Right lobe of liver (tissue), 6 donors: ENCODE results near the gene GNB2. TPM values are rescaled to one million over a fixed set of nuclear protein-coding genes. Genes with fewer than 3 reads are reported as not detected.

Source experiments
- ATAC-seq, 4 donors: fragments of 200-7000 bp; cut with Tn5 transposase; one replicate each; pipeline ENCODE4 v1.9.1; 2020; ENCODE audit warnings: mild to moderate bottlenecking in 4 of 4, moderate library complexity in 4 of 4
- DNase-seq, 3 donors: peaks; one replicate each; pipeline ENCODE4 v3.0.0-alpha.2; 2020
- H3K27ac ChIP-seq, 3 donors: fragments of 200-600 bp; one replicate each; pipeline ENCODE4 v1.8.0; 2022
- H3K27me3 ChIP-seq, 2 donors: fragments of 200-600 bp; one replicate each; pipeline ENCODE4 v1.8.0; 2022
- H3K36me3 ChIP-seq, 4 donors: fragments of 200-600 bp; sonication (generic) in 1 of 4; one replicate each; pipeline versions ENCODE4 v1.5.1 to v1.8.0; 2017 to 2022; ENCODE audit warnings: control low read depth in 1 of 4
- H3K4me1 ChIP-seq, 4 donors: fragments of 200-600 bp; sonication (generic) in 1 of 4; one replicate each; pipeline versions ENCODE4 v1.5.1 to v1.8.0; 2017 to 2022; ENCODE audit warnings: control low read depth in 1 of 4
- H3K4me3 ChIP-seq, 3 donors: fragments of 200-600 bp; one replicate each; pipeline ENCODE4 v1.8.0; 2022
- H3K9me3 ChIP-seq, 4 donors: fragments of 200-600 bp; sonication (generic) in 1 of 4; one replicate each; pipeline versions ENCODE4 v1.5.1 to v1.8.0; 2017 to 2022; ENCODE audit warnings: control low read depth in 1 of 4
- CTCF ChIP-seq, 4 donors: fragments of 200-600 bp in 3 of 4; fragments of 450-650 bp in 1 of 4; IDR thresholded peaks; one replicate each; pipeline versions ENCODE4 v1.5.1 to v1.8.0; 2016 to 2022; ENCODE audit warnings: antibody characterized with exemption in 4 of 4, mild to moderate bottlenecking in 2 of 4
- POLR2A ChIP-seq: fragments of 450-650 bp; IDR thresholded peaks from one replicate; pipeline ENCODE4 v1.6.1; 2017; ENCODE audit warnings: antibody characterized with exemption, mild to moderate bottlenecking
- WGBS: methylation state at CpG from one replicate; pipeline ENCODE4 v1.1.6; 2018; ENCODE audit warnings: low coverage, low lambda C conversion rate; ENCODE audit not compliant: insufficient coverage; ENCODE audit errors: missing lambda C conversion rate; 5-methylcytosine and 5-hydroxymethylcytosine counted together
- intact Hi-C, 2 donors: fragments of 100-400 bp; cut with DNase I; formaldehyde crosslinking; loops; one replicate each; pipeline versions ENCODE4 v1.11.2 to v1.14.1; 2022
- total RNA-seq, 6 experiments: library from RNA; depleted of rRNA in 2 of 6; stranded (reverse); fragments of >200 nt in 2 of 6; fragmentation: NEBNext Ultra II Directional in 3 of 6; extraction: Animal tissue kit (Norgen Biotek cat#: 25700) in 3 of 6; gene quantifications; one replicate each; pipeline versions ENCODE4 v1.1.0 to v1.2.4, GENCODE V29; 2016 to 2023
- donor health status: DM: no; HTN: yes; CAD: no.
- donor health status: DM: no; HTN: no; CAD: no.
- donor health status: DM: no; HTN: no; CAD: no.
- donor health status: DM: no; HTN: yes; CAD: no.
- donor health status: DM: no; HTN: yes; CAD: no.

Gene GNB2
- total RNA-seq, 6 experiments from 2014 or later, result 75.6 to 133 (median 106) TPM

GRCh38 chr7:100639995-100640516, 33.5 kb upstream of the GNB2 start:
- Histone ChIP-seq H3K4me3 (peak overlapping the region; percentile 59 to 87 (median 66)), H3K27me3 (no peaks in the 10 kb centered on the region), H3K27ac (peak overlapping the region; percentile 68 to 92 (median 83)), H3K4me1 (peaks cover 0 to 13% (median 3%) of the 10 kb centered on the region in 4 donors), H3K36me3 (peaks cover 0 to 18% (median 6%) of the 10 kb centered on the region in 4 donors), H3K9me3 (no peaks in the 10 kb centered on the region)
- TF ChIP-seq POLR2A, result no peak
- TF ChIP-seq CTCF (IDR thresholded peaks at IDR 0.05), result no peak
- intact Hi-C loops, result loop anchor here in 1 of 2 donors (10.0 kb wide), 1 partner anchor 45 kb away; no protein-coding TSS in a partner anchor
- ATAC-seq, result no peak
- whole genome bisulfite sequencing, result 37% methylated on average over 12 of the region's 17 CpGs
- DNase-seq, result no peak

DNA sequence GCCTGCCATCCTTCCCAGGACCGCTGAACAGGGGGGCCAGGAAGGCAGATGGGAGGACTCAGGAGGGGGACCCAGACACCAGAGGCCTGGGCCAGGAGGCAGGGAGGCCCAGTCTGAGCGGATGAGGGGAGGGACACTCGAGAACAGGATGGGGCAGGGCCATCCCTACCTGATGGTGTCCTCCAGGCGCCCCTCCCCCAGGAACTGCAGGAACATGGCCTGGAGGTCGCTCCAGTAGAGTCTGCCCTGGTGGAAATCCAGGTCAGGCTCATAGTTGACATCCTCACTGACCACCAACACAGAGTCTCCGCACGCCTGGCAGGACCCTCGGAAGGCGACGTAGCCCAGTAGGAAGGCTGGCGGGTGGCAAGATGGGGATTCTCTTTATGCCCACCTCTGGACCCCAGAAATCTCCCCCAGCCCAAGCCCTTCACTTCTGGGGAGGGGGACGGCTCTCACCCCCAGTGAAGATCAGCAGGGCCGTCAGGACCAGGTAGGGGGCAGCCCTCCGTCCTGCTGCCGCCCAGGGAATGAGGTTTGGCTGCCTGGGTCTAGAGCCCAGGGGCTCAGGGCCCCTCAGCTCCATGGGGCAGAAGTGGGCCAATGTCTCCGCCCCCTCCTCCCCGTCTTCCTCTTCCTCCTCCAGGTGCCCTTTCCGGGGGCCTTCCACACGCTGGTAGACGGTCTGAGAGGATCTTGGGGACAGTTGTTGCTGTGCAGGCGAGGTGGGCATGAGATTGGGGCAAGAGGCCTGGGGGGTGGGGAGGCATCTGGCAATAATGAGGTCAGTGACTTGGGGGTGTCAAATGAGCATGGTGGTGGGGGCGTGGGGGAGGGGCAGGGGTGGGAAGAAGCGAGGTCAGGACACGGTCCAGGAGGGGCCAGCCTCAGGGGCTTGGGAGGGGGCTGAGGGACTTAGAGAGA, 32.8 kb upstream of the GNB2 start:
- Histone ChIP-seq H3K27me3 (no peaks in the 10 kb centered on the region), H3K4me3 (peak overlapping the region; percentile 59 to 87 (median 66)), H3K9me3 (no peaks in the 10 kb centered on the region), H3K27ac (peak overlapping the region; percentile 68 to 92 (median 83)), H3K36me3 (peaks cover 0 to 16% (median 1%) of the 10 kb centered on the region in 4 donors), H3K4me1 (peaks cover 0 to 13% (median 3%) of the 10 kb centered on the region in 4 donors)
- TF ChIP-seq POLR2A, result no peak
- TF ChIP-seq CTCF (IDR thresholded peaks at IDR 0.05), result no peak
- intact Hi-C loops, result no loop called here
- 14% methylated on average over 15 of the region's 24 CpGs for WGBS
- peak; percentile 21 to 53 (median 40) for ATAC-seq
- DNase-seq, result peak in 2 of 3 donors; percentile 60 to 68

GRCh38 chr7:100641463-100641859, 32.1 kb upstream of the GNB2 start, which contains the start of gene TFR2:
TSS of gene TFR2 (minus strand) at chr7:100641552. CDS start at chr7:100641509, 43 bp downstream.
- Histone ChIP-seq H3K9me3 (no peaks in the 10 kb centered on the region), H3K36me3 (peaks cover 0 to 9% (median 0%) of the 10 kb centered on the region in 4 donors), H3K4me1 (peaks cover 0 to 13% (median 3%) of the 10 kb centered on the region in 4 donors), H3K4me3 (peak within 1 kb of the TSS; percentile 59 to 87 (median 66)), H3K27me3 (no peaks in the 10 kb centered on the region), H3K27ac (peak within 1 kb of the TSS; percentile 68 to 92 (median 83))
- ATAC-seq (peak; percentile 73 to 78 (median 76)), DNase-seq (peak; percentile 65 to 86 (median 82))
- no peak for TF ChIP-seq POLR2A
- no peak for TF ChIP-seq CTCF (IDR thresholded peaks at IDR 0.05)
- intact Hi-C loops, result no loop called here
- WGBS, result 0% methylated on average over 1 of the region's 10 CpGs

GRCh38 chr7:100641860-100642533, 31.5 kb upstream of the GNB2 start:
- DNase-seq, result peak in 2 of 3 donors; percentile 29 to 71
- no peaks in the 10 kb centered on the region for H3K27me3 ChIP-seq
- peak overlapping the region; percentile 59 to 87 (median 66) for H3K4me3 ChIP-seq
- WGBS, result 18% methylated on average over 5 of the region's 10 CpGs
- peaks cover 0 to 9% (median 0%) of the 10 kb centered on the region in 4 donors for H3K36me3 ChIP-seq
- intact Hi-C loops, result no loop called here
- H3K4me1 ChIP-seq, result peaks cover 0 to 13% (median 3%) of the 10 kb centered on the region in 4 donors
- TF ChIP-seq POLR2A (no peak), CTCF (IDR thresholded peaks at IDR 0.05) (no peak)
- H3K9me3 ChIP-seq, result no peaks in the 10 kb centered on the region
- peak overlapping the region; percentile 68 to 92 (median 83) for H3K27ac ChIP-seq
- peak; percentile 44 to 60 (median 56) for ATAC-seq
